Prostate gland (tissue), 2 donors: Measurements from ENCODE around the gene RAD23B.

Source experiments
- CTCF ChIP-seq, 4 experiments: fragments of 200-600 bp in 2 of 4; fragments of 450-650 bp in 2 of 4; sonication (generic) in 2 of 4; IDR thresholded peaks; 1 replicate in 3 of 4; 2 replicates in 1 of 4; pipeline ENCODE4 v1.5.1; 2016 to 2019; ENCODE audit warnings: antibody characterized with exemption in 4 of 4, mild to moderate bottlenecking in 2 of 4, moderate library complexity in 2 of 4
- POLR2AphosphoS5 ChIP-seq: sonication (generic); formaldehyde crosslinking; IDR thresholded peaks from one replicate; pipeline ENCODE4 v1.6.1; 2017; ENCODE audit warnings: antibody characterized with exemption

- no peak for TF ChIP-seq POLR2AphosphoS5
- TF ChIP-seq CTCF (IDR thresholded peaks at IDR 0.05): no peak
Measured at GRCh38 chr9:107248714-107249113, 34.4 kb upstream of the RAD23B start.
